ENCODE data around the gene LRIT2.
"Not testable (repeated sequence)": the region's sequence is repeated elsewhere in the genome, so short reads cannot be mapped to it uniquely, and the experiment has no call there.

Gene LRIT2

DNA sequence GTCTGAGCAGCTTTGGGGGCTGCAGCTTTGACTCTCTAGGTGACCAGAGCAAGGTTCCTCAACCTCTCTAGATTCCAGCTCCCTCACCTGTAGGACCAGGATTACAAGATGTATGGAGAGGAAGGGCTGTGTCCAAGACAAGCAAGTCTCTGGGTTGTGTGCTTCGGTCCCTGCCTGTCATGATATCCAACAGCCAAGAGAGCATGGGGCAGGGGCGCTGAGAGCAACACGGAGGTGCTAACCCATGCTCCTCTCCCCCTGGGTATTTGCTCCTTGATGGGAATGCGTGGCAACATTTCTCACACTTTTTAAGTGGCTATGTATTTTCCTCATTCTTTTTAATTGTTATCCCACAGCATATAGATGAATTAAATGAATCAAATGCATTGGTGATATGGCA, 20.7 kb downstream of the LRIT2 start:
- DNase-seq, result no peak

DNA sequence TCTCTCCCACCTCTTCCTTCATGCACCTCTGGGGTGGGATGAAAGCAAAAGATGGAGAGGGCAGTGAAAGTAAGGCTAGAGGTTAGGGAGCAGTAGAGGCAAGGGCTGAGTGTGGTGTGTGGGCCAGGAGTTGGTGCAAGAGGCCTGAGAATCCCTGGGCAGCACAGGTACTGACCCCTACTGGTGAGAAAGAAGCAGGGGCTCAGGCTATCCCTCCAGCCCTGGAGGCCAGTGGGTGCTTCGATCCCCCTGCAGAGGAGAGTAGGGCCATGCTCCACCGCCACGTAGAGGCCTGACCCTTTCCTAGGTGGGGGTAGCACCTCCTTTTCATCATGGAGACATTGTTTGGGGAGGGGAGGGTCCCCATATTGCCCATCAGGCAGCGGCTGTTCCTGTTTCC, 21.2 kb downstream of the LRIT2 start:
- DNase-seq, result no peak

DNA sequence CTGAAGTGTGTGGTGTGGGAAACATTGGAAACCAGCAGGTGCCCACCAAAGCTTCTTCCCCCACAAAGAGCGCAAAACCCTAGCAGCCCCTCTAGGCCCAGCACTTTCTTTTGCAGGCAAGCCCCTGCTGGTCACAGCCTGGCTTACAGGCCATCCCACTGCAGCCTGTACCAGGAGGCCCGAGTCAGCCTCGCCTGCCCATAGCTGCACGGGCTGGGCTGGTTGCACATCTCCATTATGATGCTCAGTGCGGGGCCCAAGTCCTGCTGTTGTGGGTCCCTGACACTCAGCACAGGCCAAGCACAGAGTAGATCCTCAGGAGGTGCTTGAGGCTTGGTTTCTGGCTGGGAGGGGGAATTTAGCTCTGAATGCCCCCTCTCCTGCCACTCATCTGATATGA, 23.0 kb downstream of the LRIT2 start:
- DNase-seq, result no peak

DNA sequence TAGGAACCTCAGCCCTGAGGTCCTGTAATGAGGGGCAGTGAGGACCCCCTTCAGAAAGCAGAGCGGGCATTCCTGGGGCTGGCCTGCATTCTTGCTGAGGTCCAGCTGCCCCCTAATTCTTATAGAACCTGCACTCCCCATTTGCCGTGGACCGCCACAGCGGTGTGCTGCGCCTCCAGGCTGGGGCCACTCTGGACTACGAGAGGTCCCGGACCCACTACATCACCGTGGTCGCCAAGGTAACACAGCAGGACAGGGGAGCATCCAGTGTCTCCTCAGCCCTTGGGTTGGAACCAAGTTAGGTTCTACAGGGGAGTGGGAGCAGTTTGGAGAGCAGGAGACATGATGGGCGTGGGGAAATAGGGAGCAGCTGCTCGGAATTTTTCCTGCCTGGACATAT, 23.7 kb downstream of the LRIT2 start:
- DNase-seq, result no peak

DNA sequence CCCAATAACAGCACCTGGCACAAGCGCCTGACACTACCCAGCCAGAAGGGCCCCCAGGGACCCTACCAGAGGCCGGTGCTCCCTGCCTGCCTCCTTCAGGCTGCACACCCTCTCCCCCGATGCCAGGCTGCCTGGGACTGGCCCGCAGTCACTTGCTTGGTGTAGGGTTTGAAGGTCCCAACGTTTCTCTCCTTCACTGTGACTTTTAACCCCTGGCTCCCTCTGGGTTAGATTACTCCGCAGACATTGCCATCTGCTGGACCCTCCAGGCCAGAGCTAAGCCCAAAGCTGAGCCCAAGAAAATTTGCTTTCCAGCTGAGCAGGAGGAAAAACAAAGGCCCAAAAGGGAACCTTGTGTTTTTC, 24.1 kb downstream of the LRIT2 start:
- DNase-seq, result no peak

DNA sequence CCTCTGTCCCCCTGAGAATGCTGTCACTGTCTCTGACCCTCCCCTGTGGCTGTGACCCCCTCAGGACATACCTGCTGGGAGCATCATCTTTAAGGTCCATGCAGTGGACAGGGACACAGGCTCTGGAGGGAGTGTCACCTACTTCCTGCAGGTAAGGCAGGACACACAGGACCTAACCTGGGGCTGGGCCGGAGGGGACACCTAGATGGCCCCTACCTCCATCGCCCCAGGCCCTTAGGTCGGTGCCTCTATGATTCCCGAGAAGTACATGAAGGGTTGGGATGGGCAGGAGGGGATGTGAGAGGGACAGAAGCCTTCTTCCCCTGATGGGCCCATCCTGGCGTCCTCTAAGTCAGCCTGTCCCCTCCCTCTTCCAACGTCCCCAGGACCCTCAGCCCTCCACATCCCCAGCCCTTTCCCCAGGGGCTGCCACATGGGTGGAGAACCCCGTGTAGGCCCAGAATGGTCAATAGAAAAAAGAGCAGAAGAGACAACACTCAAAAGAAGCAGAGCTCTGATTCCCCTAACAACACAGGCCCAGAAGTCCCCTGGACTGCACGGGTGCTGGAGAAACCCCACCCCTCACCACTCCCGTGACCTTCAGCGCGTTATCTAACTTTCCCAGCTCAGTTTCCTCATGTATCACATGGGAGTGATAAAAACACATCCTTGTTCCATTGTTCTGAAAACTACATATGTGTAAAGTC, 24.7 kb downstream of the LRIT2 start:
- DNase-seq, result no peak

DNA sequence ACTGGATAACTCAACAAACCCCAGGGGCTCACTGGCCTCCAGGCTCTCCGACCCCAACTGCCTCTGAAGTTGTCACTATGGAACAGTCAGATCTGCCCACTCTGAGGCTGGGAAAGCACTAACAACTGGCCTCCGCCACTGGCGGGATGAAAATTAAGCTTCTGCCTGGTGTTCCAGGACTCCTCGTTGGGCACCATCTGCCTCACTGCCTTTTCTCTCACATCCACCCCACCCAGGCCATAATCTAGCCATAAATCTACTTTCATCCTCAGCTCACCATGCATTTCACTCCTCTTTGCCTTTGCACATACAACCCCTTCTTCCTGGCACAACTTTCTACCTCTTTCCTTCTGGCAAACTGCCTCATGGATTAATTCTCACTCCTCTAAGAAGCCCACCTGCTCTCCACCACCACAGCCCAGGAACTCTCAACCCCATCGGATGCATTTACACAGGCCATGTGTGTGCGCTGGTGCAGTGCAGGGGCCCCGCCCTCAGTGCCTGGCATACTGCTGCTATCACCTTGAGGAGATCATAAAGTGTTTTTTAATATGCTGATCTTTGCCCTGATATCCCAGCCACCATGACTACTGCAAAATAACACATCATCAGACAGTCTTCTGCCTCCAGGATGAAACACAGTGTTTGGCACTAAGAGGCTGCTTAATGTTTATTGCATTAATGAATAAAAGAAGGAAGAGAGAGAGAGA, 27.0 kb downstream of the LRIT2 start:
- no peak for DNase-seq

DNA sequence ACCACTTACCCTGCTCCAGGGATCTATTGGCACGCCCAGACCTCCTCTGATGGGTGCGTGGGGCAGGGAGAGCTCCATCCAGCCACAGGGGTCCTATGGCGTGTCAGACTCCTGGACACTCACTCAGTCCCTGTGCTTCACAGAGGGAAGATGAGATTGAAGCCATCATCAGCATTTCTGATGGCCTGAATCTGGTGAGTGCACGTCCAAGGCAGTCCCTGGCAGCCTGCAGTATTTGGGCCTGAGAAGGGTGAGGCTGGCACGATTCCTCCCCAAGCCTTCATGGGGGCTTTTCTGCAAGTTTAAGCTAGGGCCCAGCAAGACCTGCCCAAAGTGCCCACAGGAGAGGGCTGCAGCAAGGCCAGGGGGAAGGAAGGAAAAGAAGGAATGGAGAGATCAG, 27.7 kb downstream of the LRIT2 start:
- DNase-seq, result no peak

DNA sequence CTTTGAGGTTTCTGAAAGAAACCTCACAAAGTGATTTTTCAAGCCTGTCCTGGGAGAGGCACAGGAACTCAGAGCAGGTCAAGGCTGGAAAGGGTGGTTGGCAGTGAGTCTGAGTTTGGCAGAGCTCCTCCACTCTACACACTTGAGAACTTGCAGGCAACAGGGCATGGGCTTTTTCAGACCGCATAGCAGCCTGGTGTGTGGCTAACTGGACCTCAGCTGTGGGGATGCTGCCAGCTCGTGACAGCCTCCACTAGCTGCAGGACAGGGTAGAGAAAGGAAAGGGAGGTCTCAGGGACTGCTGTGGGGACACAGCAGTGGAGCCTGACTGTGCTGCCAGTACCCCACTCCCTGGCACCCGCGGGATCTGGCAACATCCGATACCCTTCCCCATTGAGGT, 28.4 kb downstream of the LRIT2 start:
- no peak for DNase-seq

DNA sequence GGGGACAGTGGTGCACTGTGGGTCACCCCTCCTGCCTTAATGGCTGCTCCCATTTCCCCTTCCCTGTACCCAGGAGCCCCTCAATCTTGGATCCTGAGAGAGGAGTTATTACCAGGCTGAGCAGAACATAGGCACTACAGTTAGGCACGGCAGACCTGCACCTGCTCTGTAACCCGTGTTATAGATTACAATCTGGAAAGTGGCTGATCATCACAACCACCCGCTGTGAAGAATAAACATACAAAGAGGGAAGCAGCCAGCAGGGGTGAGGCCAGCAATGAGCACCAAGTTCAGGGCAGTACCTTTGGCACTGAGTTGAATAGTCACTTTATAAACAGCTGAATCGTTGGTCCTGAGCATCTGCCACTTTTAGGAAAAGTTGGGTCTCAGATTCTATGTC, 29.3 kb downstream of the LRIT2 start:
- peak; percentile 69 for DNase-seq

DNA sequence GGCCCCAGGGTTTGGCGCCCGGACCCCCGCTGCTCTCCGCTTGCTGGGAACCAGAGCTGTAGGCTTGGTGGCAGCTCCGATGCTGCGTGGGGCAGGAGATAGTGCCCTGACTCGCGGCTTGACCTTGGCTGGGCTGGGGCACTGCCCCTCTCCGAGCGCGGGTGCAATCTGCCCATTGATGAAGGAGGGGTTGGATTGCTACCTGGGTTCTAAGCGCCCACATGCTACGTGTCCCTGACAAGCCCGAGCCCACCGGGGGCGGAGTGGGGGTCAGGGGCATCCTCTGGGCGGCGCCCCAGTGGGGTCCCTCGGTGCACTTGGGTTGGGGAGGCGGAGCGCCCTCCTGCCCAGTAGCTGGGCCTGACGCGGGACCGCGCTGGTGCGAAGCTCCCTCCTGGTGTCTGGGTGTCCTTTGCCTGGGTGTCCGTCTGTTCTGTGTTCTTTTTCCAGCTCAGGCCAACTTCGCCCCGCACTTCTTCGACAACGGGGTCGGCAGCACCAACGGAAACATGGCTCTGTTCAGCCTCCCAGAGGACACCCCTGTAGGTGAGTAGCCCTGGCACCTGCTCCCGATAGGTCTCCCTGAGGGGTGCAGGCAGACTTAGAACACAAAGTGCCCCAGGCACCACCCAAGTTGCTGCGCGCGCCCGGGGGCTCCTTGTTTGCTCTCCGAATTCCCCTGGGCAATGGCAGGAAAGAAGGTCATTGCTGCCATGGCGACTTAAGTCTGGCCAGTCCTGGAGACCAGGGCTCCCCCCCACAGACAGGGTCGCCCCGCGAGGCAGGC, 30.1 kb downstream of the LRIT2 start:
- no peak for DNase-seq

DNA sequence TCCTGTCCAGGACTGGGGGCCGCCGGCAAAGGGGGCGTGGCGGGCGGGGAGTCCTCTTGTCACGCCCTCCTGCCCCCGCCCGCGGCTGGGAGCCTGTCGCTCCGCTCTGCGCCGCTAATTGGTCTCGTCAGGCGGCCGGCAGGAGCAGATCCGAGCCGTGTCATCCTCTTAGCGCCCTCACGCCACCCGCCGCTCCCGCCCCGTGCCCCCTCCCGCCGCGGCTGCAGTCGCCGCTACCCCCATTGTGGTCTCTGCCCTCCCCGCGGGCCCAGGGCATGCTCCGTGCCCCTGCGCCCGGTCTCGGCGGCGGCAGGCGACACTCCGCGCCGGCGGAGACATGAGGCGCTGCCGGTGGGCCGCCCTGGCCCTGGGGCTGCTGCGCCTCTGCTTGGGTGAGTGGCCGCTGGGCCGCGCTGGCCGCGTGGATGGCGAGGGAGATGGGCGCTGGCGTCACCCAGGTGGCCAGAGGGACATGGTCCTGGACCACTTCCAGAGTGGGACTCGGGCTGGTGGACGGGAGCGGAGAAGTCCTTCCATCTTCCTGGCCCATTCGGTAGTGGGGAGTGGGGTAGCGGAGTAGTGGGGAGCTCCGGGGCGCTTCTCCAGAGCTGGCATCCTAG, 30.8 kb downstream of the LRIT2 start, which contains the start of gene CDHR1:
Gene CDHR1, plus strand, starts transcription at position 114 of the 620 bp plus-strand sequence. Its CDS starts 224 bp downstream, at position 338.
- DNase-seq, result peak; percentile 23

DNA sequence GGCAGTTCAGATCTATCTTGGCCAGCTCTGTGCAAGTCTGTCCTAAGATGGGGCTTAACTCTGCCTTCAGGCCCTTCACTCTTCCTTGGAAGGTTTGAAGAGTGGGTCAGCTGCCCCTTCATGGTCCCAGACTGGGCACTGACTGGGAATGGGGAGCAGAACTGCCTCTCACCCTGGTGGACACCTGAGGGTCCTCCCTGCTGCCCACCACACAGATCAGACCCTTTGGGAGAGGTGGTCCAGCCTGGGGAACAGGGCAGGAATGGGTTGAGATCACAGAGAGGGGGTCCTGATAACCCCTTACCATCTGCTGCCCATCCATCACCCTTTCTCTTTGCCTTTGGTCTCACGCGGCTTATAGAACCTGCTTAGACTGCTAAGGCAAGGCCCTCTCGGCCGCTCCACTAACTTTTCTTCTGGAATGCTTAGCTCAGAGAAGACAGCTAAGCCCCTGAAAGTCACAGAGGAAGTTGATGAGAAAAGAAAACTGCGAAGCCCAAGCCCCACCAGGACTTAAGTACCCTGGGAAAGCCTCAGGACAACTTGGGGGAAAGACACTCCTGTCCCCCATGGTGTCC, 31.4 kb downstream of the LRIT2 start:
- DNase-seq, result no peak

DNA sequence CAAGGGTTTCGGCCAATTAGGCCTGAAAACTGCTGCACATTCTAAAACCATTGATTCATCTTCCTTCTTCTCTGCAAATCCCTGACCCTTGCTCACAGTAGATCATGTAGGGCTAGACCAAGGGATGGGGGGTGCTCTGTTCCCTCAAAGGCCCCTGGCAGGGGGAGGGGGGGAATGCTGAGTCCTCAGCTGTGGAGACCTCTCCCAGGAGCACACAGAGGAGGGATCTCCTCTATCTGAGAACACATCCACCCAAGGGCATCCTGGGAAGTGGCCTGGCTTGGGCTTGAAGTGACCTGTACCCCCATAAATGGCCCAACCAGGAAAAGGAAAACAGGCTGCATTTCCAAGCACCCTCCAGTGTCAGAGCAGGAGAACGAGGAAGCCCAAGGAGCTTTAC, 32.0 kb downstream of the LRIT2 start:
- no peak for DNase-seq

DNA sequence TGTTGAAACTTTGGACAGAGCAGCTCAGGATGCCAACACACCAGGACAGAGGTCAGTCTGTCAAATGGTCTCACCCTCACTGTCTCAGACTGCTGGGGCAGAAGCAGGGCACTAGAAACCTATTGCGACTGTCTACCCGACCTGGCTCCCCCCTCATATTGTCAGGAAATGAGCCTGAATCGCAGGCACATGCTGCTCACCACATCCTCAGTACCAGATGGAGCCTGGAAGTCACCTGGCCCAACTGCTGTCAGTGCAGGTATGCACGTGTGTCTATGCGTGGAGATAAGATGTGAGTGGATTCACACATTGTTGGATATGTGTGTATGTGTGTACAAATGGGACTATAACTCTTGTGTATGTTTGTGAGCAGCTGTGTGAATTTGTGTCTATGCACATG, 34.2 kb downstream of the LRIT2 start:
- no peak for DNase-seq

DNA sequence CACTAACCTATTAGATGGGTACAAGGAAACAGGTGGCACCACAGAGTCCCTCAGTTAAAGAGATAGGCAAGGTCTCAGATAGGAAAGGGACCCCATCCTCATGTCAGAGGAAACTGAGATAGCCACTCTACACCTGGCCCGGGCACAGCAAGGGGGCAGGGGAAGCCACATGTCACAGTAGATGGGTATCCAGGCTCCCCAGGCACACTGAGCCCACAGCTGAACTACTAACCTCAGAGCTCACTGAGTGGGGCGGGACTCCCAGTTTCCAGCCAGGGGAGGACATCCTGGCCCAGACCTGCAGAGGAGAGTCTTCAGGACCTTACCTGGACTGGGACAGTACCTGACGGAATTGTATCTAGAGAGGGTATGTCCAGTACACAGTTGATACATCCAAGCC, 34.7 kb downstream of the LRIT2 start:
- no peak for DNase-seq

DNA sequence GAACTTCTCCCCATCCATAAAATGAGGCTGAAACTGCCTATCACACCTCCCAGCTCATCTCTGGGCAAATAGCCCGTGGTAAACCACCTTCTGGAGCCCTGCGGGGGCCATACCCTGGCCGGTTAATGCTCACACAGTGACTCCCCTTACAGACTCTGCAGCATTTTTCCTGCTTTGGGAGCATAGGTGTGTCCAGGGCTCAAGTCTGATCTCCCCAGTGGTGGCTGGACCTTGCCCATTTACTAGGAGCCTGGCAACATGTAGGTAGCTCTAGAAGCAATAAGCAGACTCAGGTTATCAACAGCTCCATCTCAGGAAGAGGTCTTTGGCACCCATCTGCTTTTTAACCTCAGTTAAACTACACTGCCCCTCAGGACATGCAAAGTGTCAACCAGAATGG, 36.5 kb downstream of the LRIT2 start:
- DNase-seq, result no peak

DNA sequence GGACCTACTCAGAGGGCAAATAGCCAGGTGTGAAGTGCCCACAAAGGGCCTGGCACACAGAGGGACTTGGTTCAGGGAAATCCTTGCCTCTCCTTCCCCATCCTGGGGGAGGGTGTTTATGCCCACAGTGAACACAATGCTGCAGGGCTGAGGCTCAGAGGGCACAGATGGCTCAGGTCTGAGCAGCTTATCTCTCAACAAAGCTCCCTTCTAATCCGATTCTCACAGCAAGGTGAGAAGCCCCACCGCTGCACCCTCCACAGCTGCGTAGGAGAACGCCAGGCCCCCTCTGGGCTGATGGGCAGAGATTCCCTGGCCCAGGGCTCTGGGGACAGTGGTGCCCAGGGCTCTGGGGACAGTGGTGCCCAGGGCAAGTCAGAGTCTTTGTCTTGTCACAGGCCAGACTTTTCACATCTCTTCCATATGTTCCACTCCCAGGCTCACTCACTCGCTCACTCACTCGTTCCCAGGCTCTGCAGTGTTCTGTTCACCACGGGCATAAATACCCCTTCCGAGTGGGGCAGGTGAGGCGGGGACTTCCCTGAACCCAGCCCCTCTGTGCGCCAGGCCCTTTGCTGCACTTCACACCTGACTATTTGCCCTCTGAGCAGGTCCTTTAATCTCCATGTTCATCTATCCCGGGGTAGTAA, 39.7 kb downstream of the LRIT2 start:
- DNase-seq, result no peak

DNA sequence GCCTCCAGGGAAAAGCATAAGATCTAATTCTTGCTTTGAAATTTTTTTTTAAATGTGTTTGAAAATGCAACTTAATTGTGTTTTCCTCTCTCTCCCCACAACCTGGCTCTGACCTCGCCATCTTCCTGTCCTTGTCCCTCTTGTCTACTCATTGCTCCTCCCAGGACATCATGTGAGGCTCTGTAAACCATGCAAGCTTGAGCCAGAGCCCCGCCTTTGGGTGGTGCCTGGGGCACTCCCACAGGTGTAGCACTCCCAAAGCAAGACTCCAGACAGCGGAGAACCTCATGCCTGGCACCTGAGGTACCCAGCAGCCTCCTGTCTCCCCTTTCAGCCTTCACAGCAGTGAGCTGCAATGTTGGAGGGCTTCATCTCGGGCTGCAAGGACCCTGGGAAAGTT, 40.8 kb downstream of the LRIT2 start:
- no peak for DNase-seq

DNA sequence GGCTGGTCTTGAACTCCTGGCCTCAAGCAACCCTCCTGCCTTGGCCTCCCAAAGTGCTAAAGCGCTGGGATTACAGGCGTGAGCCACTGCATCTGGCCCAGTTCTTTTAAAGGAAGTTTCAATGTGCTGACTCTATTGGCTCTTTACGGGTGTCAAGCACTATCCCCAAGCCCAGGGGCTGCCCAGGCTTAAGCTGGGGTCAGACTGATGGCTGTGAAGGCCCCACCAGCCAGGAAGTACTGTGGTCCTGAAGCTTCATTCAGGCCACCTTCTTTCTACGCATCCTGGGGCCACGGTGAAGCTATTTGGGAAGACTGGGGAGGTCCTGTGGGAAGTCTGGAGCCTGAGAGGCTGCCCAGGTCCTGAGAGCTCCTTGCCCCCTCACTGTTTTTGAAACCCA, 43.7 kb downstream of the LRIT2 start:
- DNase-seq, result no peak

DNA sequence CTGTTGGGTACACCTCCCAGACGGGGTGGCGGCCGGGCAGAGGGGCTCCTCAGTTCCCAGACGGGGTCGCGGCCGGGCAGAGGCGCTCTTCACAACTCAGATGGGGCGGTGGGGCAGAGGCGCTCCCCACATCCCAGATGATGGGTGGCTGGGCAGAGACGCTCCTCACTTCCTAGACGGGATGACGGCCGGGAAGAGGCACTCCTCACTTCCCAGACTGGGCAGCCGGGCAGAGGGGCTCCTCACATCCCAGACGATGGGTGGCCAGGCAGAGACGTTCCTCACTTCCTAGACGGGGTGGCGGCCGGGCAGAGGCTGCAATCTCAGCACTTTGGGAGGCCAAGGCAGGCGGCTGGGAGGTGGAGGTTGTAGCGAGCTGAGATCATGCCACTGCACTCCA, 45.0 kb downstream of the LRIT2 start:
- DNase-seq, result not testable (repeated sequence)

DNA sequence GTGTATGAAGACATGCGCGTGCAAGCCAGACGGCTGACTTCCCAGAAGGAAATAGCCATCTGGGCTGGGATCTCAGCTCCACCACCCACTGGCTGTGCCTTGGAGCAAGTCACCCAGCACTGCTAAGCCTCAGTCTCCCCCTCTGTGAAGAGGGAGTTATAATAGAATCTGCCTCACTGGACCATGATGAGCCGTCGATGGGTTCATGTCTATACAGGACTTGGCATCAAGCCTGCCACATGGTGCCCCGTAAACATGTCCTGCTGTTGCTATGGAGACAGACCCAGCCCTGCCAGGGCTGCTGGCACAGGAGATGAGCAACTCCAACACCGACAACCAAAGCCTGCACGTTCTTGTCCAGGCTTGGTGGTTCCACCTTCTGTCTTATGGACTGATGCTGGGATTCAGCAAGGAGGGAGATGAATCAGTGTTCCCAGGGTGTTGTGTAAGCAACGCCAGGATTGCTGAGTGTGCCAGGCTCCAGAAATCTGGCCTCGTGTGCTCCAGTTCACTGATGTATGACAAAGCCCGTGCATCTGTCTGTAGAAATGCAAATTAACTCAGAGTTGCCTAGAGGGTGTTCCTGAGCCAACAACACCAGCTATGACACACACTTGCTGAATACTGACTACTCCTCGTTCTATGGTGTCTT, 46.2 kb downstream of the LRIT2 start:
- peak; percentile 53 for DNase-seq

Measured in NCI-H1092 (cell line).